Measurements from ENCODE around the gene AVP. TPM values are rescaled to one million over a fixed set of nuclear protein-coding genes. Genes with fewer than 3 reads are reported as not detected.
"Not testable (repeated sequence)": the region's sequence is repeated elsewhere in the genome, so short reads cannot be mapped to it uniquely, and the experiment has no call there.

AVP gene
- total and polyA plus RNA-seq, 8 donors, result not detected

- Histone ChIP-seq H3K27ac (no peak overlapping the region), H3K4me1 (peaks cover 5 to 23% of the 10 kb centered on the region in 2 donors), H3K36me3 (no peaks in the 10 kb centered on the region), H3K4me3 (no peak overlapping the region), H3K27me3 (peaks cover 14 to 78% of the 10 kb centered on the region in 2 donors), H3K9me3 (no peaks in the 10 kb centered on the region)
- intact Hi-C loops (cut with DNase I), result no loop called here
- ATAC-seq (peak; percentile 48), DNase-seq (no peak)
- no peak for TF ChIP-seq CTCF (IDR thresholded peaks at IDR 0.05)
These were observed 9.7 kb downstream of the AVP start for GRCh38 chr20:3074812-3075211.

GRCh38 chr20:3073251-3073643 is 11.3 kb downstream of the AVP start:
- H3K36me3 ChIP-seq; intact Hi-C loops (cut with DNase I); H3K4me3 ChIP-seq; DNase-seq; ATAC-seq; H3K27ac ChIP-seq; H3K9me3 ChIP-seq: not testable (repeated sequence)
- peaks cover 14 to 64% of the 10 kb centered on the region in 2 donors for H3K27me3 ChIP-seq
- H3K4me1 ChIP-seq, result peaks cover 5 to 23% of the 10 kb centered on the region in 2 donors

- H3K4me1 ChIP-seq, result peaks cover 5 to 23% of the 10 kb centered on the region in 2 donors
- peaks cover 14 to 58% of the 10 kb centered on the region in 2 donors for H3K27me3 ChIP-seq
- peak overlapping the region; percentile 35 to 43 for H3K4me3 ChIP-seq
- ATAC-seq (no peak), DNase-seq (no peak)
- intact Hi-C loops (cut with DNase I), result no loop called here
- no peaks in the 10 kb centered on the region for H3K9me3 ChIP-seq
- no peaks in the 10 kb centered on the region for H3K36me3 ChIP-seq
- no peak overlapping the region for H3K27ac ChIP-seq
- no peak for TF ChIP-seq CTCF (IDR thresholded peaks at IDR 0.05)
These were observed 11.8 kb downstream of the AVP start for GRCh38 chr20:3072530-3073250.

- Histone ChIP-seq H3K27me3 (peaks cover 14 to 50% of the 10 kb centered on the region in 2 donors), H3K4me1 (peaks cover 5 to 23% of the 10 kb centered on the region in 2 donors), H3K36me3 (no peaks in the 10 kb centered on the region), H3K27ac (no peak within 1 kb of the TSS), H3K4me3 (peak within 1 kb of the TSS; percentile 35 to 43), H3K9me3 (no peaks in the 10 kb centered on the region)
- TF ChIP-seq CTCF (IDR thresholded peaks at IDR 0.05), result no peak
- intact Hi-C loops (cut with DNase I), result no loop called here
- peak; percentile 71 for ATAC-seq
- peak in 3 of 4 donors; percentile 21 to 84 (median 60) for DNase-seq
These were observed 12.7 kb downstream of the AVP start, which contains the start of gene OXT for GRCh38 chr20:3071610-3072529. Gene OXT (plus strand): TSS chr20:3071620. CDS start chr20:3071656, 36 bp downstream.

- DNase-seq (peak in 1 of 4 donors; percentile 59), ATAC-seq (no peak)
- intact Hi-C loops (cut with DNase I), result no loop called here
- Histone ChIP-seq H3K27ac (no peak overlapping the region), H3K4me3 (peak overlapping the region; percentile 35 to 43), H3K27me3 (peaks cover 14 to 45% of the 10 kb centered on the region in 2 donors), H3K36me3 (no peaks in the 10 kb centered on the region), H3K9me3 (no peaks in the 10 kb centered on the region), H3K4me1 (peaks cover 5 to 23% of the 10 kb centered on the region in 2 donors)
- TF ChIP-seq CTCF (IDR thresholded peaks at IDR 0.05), result no peak
These were observed 13.3 kb downstream of the AVP start for GRCh38 chr20:3071266-3071609.

Data from left lung (tissue), 10 donors.